NCI-H2107 treated with DMSO at 0.1 percent for 48 hours (cell line): ENCODE results near the gene GOLGA3.
"Not testable (repeated sequence)": the region's sequence is repeated elsewhere in the genome, so short reads cannot be mapped to it uniquely, and the experiment has no call there.

ENCODE experiments used
- DNase-seq: peaks from one replicate; lab custom pipeline; 2025; ENCODE audit not compliant: unreplicated experiment; lab: John Stamatoyannopoulos, UW

The GOLGA3 gene

DNA sequence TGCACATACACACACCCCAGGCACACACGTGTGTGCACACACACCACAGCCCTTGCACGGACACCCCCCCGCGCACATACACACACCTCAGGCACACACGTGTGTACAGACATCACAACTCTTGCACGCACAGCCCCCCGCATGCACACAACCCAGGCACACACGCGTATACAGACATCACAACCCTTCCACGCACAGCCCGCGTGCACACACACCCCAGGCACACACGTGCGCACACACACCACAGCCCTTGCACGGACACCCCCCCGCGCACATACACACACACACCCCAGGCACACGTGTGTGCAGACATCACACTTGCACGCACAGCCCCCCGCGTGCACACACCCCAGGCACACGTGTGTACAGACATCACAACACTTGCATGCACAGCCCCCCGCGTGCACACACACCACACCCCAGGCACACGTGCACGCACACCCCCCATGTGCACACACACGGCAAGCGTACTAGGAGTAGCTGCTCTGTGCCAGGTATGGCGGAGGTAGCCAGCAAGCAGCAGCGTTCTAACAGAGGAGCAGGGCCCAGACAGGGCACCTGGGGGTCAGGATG, 48.8 kb downstream of the GOLGA3 start:
- DNase-seq = no peak

DNA sequence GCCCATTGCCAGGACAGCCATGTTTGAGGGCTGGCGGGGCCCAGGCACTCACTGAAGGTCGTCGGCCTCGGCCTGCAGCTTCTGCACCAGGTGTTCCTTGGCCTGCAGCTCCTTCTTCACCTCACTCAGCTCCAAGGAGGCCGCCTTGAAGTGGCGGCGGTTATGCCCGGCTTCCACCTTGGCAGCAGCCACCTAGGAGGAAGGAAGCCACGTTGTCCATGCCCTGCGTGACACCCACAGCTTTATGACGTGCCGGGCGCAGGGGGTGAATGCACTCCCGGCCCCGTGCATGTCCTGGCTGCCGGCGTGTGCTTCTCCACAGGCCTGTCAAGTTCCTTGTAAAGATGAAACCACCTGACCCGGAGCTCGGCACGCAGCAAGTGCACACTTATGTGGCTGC, 51.1 kb downstream of the GOLGA3 start:
- no peak for DNase-seq

DNA sequence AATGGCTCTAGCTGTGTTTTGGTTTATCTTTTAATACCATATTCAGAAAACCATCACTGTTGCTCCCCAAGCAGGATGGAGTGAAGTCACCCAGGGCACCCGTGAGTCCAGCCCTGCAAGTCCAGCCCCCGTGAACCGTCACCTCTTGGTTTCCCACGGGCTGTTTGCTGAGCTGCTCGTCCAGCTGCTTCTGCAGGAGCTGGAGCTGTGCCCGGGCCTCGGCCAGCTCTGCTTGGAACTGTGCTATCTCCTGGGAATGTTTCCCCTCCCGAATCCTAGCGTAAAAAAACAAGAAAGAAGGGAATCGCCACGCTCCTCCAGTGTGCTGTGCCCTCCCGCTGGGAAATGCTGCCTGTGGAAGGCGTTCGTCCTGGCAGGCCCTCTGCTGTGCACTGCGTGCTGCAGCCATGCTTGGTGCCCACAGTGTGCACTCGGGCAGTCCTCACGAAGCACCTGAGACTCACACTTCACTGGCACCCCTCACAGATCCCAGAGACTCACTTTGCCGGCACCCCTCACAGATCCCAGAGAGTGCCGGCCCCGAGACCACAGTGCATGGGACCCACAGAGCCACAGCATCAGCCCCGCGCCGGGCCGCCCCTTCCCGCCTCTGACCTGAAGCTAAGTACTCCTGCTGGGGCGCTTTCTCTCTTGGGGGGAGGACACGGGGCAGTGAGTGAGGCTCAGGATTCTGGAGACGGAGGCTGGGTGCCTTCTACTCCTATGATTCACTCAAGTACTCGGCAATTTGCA, 51.7 kb downstream of the GOLGA3 start:
- DNase-seq = peak; percentile 6

DNA sequence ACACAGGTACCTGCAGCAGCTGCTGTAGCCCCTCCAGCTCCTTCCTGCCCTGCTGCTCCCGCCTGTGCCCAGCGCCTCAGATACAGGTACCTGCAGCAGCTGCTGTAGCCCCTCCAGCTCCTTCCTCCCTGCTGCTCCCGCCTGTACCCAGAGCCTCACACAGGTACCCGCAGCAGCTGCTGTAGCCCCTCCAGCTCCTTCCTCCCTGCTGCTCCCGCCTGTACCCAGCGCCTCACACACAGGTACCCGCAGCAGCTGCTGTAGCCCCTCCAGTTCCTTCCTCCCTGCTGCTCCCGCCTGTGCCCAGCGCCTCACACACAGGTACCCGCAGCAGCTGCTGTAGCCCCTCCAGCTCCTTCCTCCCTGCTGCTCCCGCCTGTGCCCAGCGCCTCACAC, 52.4 kb downstream of the GOLGA3 start:
- DNase-seq = not testable (repeated sequence)

DNA sequence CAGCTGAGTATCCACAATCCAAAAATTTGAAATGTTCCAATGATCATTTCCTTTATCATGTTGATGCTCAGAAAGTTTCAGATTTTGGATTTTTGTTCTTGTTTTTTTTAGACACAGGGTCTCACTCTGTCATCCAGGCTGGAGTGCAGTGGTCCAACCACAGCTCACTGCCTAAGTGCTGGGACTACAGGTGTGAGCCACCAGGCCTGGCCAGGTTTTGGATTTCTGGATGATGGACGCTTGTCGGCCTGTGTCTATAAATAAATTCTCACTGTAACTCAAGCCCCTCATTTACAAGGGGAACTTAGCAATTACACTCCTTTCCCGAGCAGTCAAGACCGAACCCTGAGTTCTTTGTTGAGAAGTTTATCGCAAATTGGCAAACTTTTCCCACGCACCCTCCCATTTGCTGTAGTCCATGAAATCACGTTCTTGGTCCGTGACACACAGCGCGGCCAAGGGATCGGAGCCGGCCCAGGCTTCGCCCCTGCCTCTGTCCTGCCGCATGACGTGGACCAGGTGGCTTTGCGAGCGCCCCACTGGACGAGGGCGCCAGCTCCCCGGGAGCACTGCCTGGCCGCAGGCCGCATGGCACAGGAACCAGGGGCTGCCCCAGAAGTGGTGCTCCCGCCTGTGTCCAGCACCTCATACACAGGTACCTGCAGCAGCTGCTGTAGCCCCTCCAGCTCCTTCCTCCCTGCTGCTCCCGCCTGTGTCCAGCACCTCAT, 53.0 kb downstream of the GOLGA3 start:
- DNase-seq = no peak

DNA sequence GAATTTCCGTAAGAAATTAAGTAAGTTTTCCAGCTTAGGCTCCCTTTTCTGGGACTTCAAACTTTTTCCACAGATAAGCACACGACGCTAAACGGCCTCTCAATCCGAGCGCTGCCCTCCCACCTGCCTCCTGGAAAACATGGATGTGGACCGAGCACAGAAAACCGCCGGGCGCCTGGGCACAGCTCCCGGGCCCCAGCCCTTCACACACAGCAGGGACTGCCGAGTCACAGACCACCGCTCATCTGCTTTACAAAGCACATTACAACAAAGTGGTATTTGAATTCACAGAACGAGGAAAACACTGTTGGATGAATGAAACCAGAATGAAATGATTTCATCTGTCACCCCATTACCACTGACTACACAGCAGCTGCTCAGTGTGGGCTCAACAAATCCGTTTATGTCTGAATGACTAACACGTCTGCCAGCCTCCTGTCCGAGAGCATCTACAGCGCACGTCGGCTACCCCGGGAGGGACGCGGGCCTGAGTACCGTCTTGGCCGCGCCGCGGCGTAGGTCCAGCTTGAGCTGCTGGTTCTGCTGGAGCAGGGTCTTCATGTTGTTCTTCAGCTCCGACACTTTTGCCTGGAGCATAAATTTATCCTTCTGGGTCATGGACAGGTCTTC, 53.9 kb downstream of the GOLGA3 start:
- no peak for DNase-seq

DNA sequence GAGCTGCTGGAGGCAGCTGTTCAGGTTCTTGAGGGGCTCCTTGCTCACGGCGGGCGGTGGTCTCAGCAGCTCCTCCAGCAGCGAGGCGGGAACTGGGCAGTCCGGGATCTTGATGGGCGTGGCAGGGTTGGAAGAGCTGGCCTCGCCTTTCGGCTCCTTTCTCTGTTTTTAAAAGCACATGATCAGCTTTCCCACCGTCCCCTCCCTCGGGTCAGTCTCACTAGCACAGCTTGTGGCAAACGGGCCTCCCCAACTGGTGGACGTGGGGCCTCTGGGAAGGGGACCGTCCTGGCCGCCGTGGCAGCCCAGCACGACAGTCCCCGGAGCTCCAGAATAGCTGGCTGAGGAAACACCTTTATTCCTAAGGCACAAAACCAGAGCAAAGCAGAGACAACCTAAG, 54.5 kb downstream of the GOLGA3 start:
- no peak for DNase-seq

DNA sequence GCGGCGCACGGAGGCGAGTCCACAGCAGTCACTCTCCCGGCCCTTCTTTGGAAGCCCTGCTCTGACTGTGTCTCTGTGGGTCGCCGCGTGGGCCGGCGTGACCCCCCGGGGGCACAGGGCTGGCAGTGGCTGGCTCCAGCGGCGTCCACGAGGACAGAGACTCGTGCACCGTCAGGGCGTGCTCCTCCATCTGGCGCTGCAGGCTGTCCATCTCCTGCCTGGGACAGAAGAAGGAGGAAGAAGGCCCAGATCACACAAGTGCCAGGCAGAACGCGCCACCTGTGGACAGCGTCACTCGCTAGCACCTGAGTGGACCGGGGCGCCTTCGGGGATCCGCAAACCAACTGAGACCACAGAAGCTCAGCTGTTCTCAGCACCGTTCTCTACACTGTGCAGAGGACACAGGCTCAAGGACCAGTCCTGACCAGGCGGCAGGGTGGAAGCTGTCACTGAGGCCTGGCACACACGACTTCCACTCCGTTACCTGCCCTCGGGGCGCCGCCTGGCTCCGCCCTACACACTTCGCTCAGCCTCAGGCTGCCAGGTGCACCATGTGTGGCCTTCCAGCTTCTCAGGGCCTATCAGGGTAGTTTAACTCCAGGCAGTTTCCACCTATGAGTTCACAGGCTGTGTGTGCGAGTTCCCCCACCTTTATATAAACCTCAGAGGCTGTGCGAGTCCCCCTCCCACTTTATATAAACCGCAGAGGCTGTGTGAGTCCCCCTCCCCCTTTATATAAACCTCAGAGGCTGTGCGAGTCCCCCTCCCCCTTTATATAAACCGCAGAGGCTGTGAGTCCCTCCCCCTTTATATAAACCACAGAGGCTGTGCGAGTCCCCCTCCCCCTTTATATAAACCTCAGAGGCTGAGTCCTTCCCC, 55.4 kb downstream of the GOLGA3 start:
- DNase-seq = no peak

DNA sequence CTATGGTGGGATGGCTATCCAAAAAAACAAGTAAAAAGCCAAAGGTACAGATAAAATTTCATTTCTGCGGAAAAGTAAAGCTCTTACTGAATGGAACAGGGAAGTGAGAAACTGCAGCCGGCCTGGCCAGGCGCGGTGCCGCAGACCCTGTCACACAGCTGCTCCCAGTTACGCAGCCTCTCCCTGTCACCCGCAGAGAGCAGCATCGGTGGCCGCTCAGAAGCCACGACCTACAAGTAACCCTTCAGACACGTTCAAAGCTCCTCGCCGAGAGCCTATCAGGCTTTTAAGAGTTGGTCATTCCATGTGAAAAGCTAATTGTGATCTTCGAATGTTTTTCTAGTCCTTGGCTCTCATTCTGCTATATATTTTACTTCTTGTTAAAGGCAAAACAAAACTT, 56.1 kb downstream of the GOLGA3 start:
- no peak for DNase-seq

DNA sequence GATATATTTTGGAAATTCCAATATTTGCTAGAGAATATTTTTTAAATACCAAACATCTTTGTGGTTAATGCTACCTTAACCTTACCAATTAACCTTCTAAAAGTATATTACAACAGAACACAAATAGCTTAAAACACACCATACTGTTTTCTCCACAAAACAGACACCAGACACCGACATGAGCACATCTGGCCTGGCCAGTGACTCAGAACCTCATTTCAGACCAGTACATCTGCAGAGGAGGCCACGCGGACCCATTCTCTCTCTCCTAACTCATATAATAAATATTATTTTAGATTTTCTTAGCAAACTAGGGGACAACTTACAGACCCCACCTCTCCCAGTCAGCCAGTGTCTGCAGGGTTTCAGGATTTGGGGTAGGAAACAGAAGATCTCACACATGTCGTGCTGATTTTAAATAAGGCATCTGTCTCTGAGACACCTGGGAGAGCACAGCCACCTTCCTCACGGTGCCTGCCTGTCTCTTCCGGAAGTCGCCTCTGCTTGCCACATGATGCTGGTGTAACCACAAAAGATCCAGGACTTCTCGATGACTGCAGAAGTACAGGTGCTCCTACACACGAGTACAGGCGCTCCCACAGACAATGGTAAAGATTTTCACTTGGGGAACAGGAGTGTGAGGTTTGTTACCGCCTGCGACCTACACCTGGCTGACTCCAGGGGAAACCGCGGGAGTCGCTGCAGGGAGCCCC, 57.4 kb downstream of the GOLGA3 start:
- peak; percentile 81 for DNase-seq

DNA sequence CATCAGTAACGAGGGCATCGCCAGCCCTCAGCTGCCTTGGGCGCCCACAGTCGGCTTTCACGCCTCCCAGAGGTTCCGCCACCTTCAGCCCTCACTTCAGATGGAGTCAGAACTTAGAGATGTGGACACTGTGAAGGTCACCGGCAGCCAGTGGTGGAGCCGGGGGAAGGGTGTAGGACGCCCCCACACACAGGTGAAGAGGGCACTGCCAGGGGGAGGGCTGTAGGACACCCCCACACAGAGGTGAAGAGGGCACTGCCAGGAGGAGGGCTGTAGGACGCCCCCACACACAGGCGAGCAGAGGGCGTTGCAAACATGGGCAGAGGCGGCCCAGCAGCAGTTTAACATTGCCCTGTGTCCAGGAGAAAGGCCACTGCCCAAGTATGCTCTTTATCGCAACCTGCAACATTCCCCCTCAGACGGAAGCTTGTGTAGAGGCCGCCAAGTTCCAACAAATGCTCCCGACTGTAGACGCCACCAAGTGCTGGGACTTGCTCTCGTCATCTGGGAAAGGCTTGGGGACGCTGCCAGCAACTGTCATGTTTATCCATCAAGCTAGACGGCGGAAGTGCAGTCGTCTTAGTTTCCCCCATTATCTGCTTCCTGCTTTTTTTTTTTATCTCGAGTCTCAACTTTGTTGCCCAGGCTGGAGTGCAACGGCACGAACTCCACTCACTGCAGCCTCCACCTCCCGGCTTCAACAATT, 62.1 kb downstream of the GOLGA3 start:
- no peak for DNase-seq

DNA sequence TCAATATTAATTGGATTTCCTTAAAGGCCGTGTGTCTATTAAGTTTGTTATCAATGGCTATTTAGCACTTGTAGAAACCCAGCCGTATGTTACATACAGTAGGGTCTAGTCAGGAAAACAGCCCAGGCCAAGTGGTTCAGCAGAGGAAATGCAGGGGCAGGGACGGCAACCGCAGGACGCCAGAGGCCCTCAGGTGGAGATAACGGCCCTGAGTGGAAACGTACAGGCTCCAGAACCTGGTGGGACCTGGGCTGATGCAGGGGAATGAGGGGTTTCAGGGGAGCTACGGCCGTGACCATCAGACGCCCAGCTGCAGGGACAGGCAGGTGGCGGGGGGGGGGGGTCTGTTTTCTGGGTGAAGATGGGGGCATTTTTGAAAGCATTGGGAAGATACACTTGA, 63.3 kb downstream of the GOLGA3 start:
- no peak for DNase-seq

DNA sequence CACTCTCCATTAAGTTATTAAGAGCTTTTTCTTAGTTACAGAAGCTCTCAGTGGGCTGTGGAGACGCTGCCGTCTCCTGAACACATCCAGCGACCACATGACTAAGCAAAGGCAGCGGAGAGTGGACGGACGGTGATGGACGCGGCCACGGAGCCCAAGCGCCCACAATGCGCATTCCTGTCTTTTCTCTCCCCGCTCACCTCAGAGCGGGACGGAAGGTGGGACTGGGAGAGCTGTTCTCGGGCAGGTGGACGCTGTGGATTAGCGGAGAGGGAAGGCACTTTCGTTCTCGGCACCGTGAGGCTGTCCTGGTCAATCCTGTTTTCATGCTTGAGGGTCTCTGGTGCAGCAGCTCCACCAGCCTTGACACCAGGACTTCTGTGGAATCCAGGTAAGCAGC, 64.4 kb downstream of the GOLGA3 start:
- no peak for DNase-seq

DNA sequence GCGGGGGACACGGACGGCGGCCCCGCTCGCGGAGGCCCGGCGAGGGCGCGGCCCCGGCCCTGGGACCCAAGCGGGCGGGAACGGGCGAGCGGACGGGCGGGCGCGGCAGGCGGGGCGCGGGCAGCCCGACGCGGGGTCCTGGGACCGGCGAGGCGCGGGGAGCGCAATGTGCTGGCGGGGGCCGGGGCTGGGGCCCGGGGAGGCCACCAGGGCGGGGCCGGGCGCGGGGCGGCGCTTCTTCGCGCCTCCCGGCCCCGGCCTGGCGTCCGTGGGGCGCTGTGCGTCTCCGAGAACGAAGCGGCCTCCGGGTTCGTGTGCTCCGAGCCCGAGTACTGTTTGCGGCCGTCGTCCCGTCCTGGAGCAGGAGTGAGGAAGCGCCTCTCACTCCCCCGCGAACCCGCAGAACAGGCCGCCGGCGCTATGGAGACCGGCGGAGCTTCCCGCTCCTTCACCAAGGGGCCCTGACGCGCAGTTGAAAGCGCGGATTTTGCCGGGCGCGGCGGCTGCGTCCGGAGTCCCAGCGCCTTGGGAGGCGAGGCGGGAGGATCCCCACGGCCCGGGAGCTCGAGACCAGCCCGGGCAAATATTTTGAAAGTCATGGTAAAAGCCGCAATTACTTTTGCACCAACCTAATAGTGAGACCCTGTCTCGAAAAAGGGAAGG, 66.6 kb downstream of the GOLGA3 start:
- DNase-seq = peak; percentile 52

DNA sequence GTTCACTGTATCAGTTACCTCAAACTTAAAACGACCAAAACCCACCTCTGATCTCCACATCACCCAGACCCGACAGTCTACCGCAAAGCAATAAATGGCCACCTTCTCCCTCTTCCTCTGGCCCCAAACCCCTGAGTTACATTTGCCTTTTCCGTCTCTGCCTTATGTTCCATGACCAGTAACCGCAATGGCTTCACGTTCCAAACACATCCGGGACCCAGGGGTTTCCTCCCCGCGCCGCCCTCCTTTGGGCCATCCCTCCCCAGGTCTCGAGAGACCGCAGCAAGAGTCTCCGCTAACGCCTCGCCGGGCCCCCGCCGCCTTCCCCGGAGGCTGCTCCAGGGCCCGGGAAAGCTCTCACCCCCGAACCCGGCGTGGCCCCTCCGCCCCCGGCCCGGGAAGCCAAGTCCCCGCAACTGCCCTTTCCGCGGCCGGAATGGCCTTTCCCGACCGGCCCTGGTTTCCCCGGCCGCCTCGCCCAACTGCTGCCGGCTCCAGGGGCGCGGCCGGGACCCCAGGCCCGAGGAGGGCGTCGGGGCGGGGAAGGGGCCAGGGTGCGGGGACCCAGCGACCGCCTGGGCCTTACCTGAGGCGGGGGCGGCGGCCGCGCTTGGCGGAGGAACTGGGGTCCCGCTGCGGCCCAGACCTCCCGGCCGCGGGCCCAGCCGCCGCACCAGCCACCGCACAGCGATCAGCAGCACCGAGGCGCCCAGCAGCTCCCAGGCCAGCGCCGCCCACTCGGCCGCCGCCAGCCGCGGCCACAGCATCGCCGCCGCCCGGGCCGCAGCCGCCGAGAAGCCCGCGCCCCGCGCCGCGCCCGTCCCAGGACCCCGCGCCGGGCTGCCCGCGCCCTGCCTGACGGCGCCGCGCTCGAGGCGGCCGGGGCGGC, 67.4 kb downstream of the GOLGA3 start, which contains the start of gene ANKLE2:
ANKLE2 (minus strand) TSS at position 801 of the 889 bp plus-strand sequence; CDS start at position 767, 34 bp downstream.
- peak; percentile 18 for DNase-seq

DNA sequence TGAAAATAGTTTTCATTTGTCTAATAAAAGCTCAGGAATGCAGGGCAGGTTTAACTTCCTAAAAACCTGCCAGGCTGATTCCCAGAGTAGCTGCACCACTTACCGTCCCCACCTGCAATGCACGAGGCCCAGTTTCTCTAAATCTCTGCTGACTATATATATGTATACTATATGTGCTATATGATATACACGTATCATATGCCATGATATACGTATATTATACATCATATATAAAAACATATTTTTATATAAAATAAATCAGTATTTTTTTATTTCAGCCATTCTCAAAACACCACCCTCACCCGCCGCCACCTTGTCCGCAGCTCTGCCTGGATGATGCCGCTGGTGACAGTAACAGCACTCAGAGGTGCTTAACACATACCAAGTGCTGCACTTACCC, 69.3 kb downstream of the GOLGA3 start:
- DNase-seq = no peak

DNA sequence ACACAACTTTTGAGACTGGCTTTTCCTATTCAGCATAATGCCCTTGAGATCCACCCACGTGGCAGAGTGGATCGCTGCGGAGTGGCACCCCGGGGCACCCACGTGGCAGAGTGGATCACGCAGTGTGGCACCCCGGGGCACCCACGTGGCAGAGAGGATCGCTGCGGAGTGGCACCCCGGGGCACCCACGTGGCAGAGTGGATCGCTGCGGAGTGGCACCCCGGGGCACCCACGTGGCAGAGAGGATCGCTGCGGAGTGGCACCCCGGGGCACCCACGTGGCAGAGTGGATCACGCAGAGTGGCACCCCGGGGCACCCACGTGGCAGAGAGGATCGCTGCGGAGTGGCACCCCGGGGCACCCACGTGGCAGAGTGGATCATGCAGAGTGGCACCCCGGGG, 69.8 kb downstream of the GOLGA3 start:
- DNase-seq = not testable (repeated sequence)
